RPMI7951 (cell line): ENCODE results near the gene NMT2. TPM values are rescaled to one million over a fixed set of nuclear protein-coding genes. Genes with fewer than 3 reads are reported as not detected.
A peak's percentile ranks its signal among the peaks of the same experiment; 100 is the strongest.
"Not testable (repeated sequence)": the region's sequence is repeated elsewhere in the genome, so short reads cannot be mapped to it uniquely, and the experiment has no call there.

ENCODE experiments used
- DNase-seq: peaks from one replicate; pipeline ENCODE4 v3.0.0-alpha.2; 2012; ENCODE audit warnings: low read depth
- total RNA-seq: library from RNA; depleted of rRNA; stranded (reverse); fragments of >200 nt; shearing (Covaris generic); gene quantifications from 2 replicates; pipeline ENCODE4 v1.2.3, GENCODE V29; 2014; rRNA removed

The NMT2 gene
- 39.5 and 45.5 TPM in 2 replicates for total RNA-seq

DNA sequence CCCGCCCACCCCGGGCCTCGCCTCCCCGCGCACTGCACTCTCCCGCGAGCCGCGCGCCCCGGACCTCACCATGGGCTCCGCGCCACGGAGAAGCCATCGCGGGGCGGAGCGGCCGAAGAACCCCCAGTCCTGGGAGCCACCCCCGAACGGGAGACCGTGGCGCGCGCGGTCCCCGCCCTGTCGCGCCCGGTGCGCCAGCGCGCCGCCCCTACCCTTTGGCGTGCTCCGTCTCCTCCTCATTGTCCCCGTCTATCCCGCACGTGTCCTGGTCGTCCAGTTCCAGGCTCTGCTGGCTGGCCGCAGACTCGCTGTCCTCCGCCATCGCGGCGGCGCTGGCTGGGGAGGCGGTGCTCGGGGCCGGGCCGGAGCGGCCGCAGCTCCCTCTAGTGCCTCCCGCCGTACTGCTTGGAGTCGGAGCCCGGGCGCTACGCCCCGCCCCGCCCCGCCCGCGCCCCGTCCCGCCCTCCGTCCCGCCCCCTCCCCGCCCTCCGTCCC lies at the start of gene NMT2:
Gene NMT2 (minus strand): TSS at position 403 of the 495 bp plus-strand sequence. CDS start 81 bp downstream, at position 322.
- DNase-seq: peak; percentile 84

- no peak for DNase-seq
Measured at GRCh38 chr10:15216700-15217099, 48.2 kb upstream of the NMT2 start.

DNA sequence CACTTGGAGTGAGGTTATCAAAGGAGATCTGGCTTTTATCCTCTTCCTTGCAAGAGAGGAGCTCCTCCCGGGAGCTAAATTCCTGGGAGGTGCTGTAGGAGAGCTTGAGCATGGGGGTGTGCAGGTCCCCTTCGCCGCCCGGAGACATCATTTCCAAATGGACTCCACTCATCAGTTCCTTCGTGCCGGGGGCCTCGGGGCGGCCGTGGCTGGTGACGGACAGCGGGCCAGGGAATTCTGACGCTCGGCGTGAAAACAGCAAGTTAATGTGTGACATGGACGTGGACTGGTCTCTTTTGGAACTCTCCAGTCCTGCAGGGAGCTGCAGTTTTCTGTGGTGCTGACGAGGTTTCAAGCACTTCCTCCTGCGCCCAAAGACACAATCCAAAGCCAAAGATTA lies 45.7 kb upstream of the NMT2 start:
- no peak for DNase-seq

- DNase-seq: no peak
Measured at GRCh38 chr10:15213461-15213861, 45.0 kb upstream of the NMT2 start.

GRCh38 chr10:15211464-15211979 lies 43.0 kb upstream of the NMT2 start:
- peak; percentile 82 for DNase-seq

DNA sequence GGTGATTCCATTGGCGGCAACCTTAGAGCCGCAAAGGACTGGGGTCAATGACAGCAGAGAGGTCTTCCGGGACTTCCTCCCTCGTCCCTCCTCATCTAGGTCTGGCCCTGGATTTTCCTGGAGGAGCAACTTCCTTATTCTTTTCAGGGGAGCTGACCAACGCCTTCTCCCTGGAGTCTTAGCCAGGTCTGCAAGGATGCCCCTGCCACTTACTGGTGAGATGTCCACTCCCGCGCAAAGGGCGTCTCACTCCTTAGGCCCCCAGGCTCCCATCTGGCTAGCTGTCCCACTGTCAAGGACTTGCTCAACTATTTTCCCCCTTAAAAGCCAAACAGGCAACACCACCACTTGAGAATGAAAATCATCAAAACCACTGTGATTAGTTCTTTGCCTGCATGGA lies 42.0 kb upstream of the NMT2 start:
- no peak for DNase-seq

DNA sequence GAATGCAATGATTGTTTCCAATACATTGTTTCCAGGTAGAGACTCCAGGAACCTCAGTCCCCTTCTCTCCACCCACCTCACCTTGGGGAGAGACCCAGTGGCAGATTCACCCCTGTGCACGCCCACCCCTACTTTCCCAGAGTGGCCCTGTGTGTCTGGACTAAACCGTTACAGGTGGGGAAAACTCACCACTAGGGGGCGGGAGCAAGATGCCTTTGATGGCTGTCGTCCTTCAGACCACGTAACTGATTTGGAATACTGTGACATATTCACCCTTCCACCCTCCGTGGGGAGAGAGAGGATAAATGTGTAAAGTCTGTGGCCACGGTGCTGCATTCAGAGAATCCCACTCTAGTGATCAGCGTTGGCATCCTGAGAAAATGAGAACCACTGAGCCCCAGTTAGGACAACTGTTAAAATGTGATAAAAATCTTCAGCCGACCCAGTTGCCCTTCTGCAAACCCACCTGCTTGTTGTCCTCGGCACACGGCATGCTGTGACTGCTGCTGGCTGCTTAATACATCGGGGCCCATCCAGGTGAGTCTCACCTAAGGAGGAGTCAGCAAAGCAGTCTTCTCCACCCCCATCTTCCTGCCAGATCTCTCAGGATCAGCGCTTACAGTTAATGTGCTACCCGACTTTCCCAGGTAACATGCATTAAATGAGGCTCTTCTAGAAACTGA lies 41.5 kb upstream of the NMT2 start:
- peak; percentile 72 for DNase-seq

GRCh38 chr10:15208221-15208620 lies 39.7 kb upstream of the NMT2 start:
- no peak for DNase-seq

DNA sequence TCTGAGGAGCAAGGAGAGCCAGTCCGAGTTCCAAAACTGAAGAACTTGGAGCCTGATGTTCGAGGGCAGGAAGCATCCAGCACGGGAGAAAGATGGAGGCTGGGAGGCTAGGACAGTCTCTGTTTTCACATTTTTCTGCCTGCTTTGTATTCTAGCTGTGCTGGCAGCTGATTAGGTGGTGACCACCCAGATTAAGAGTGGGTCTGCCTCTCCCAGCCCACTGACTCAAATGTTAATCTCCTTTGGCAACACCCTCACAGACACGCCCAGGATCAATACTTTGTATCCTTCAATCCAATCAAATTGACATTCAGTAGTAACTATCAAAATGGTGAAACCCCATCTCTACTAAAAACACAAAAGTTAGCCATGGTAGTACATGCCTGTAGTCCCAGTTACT lies 38.9 kb upstream of the NMT2 start:
- DNase-seq: not testable (repeated sequence)

DNA sequence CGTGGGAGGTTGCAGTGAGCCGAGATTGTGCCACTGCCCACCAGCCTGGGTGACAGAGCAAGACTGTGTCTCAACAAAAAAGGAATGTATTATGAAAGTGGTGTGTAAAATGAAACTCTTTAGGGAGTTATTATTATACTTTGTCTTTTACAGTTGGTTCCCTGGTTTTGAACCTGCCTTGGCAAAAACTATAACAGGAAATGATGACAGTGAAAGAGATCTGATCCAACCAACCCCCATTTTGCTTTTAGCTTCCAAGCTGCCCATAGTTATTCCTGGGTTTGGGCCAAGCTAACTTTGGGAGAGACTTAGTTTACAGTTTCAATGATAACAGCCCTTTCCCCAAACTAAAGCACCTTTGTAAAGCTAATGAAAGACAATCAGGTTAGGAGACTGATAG lies 34.1 kb upstream of the NMT2 start:
- DNase-seq: no peak

DNA sequence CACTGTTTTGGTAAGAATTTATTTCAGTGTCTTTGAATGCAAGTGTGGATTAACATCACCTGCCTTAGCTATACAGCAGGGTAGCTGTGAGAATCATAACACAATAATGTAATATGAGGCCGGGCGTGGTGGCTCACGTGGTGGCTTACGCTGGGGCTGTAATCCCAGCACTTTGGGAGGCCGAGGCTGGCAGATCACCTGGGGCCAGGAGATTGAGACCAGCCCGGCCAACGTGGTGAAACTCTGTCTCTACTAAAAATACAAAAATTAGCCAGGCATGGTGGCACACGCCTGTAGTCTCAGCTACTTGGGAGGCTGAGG lies 33.8 kb upstream of the NMT2 start:
- DNase-seq: not testable (repeated sequence)

- peak; percentile 73 for DNase-seq
Measured at GRCh38 chr10:15201589-15202300, 33.3 kb upstream of the NMT2 start.

DNA sequence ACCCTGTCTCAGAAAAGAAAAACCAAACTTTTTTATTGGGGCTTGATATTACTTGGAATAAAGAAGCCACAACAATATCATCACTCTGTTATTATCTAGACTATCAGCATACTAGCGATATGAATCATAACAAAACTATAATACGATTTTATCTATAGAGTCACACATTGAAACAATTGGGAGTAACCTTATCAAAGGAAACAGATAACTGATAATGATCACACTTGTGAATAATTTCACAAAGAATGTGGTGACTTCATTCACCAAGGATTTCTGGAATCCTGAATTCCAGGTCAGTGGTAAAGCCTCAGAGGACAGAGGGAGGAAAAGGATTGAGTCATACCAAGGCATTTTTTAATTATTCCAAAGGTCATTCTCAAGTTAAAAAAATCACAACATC lies 32.1 kb upstream of the NMT2 start:
- DNase-seq: peak; percentile 93

DNA sequence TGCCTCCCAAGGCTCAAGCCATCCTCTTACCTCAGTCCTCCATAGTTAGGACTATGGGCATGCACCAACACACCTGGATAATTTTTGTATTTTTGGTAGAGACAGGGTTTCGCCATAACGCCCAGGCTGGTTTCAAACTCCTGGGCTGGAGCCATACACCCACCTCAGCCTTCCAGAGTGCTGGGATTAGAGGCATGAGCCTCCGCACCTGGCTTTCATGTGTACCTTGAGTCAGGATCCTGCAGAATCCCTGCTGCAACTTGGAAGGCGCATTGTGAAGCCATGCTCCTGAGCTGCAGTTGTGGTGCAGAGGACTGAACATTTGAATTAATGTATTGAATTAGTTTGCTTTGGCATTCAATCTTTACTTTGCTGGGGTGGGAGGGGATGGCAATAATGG lies 29.4 kb upstream of the NMT2 start:
- DNase-seq: no peak

DNA sequence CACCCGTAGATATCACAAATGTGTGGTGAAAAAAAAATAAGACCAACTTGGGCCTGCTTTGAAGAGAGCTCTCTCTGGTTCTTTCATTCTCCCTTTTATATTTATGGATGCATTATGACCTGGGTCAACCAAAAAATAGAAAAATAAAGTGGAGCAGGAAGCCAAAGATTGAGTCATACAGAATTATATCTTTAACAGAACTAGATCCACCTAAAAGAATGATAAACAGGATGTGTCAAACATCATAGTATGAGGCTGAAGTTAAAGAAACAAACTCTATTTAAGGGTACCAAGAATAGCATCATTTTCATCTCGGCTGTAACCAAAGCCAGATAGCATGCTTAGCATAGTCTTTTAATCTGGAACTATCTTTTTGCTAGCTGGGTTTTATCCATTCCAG lies 28.8 kb upstream of the NMT2 start:
- DNase-seq: no peak

- peak; percentile 69 for DNase-seq
Measured at GRCh38 chr10:15196021-15196834, 27.7 kb upstream of the NMT2 start.

DNA sequence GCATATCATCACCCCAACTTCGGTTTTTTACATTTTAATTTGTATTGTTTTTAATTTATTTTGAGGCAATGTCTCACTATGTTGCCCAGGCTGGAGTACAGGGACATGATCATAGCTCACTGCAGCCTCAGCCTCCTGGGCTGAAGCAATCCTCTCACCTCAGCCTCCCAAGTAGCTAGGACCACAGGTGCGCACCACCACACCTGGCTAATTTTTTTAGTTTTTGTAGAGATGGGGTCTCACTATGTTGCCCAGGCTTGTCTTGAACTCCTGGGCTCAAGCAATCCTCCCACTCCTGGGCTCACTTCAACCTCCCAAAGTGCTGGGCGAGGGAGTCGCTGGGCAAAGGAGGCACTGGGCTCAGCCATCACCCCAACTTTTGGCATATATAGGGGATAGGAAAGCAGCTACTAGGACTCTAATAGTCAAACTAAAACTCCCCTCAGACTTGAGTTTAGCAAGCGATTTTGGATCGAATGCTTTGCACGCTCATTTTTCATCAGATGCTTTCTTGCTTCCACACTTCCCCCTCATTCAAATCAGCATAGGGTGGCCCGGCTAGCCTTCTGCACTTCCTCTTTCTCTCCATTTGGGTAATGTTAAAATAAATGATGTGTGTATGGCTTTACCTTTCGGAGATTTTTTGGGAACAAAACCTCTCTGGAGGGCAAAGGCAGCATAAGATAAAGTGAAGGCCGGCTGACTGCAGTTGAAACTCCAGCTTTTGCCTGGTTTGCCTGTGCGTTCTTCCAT lies 20.8 kb upstream of the NMT2 start:
- DNase-seq: no peak

- DNase-seq: no peak
Measured at GRCh38 chr10:15188603-15189002, 20.1 kb upstream of the NMT2 start.

GRCh38 chr10:15183689-15184481 lies 15.4 kb upstream of the NMT2 start:
- no peak for DNase-seq

GRCh38 chr10:15182540-15183207 lies 14.2 kb upstream of the NMT2 start:
- peak; percentile 46 for DNase-seq
